CD14-positive monocyte (primary cell): Measurements from ENCODE around the gene NBPF4. TPM values are rescaled to one million over a fixed set of nuclear protein-coding genes. Genes with fewer than 3 reads are reported as not detected.
A peak's percentile ranks its signal among the peaks of the same experiment; 100 is the strongest.

ENCODE experiments used
- DNase-seq, 3 donors: peaks; one replicate each; pipeline ENCODE4 v3.0.0-alpha.2; 2011 to 2022
- H2AFZ ChIP-seq: 2 replicates; pipeline ENCODE4 v1.6.0; 2012; ENCODE audit warnings: mild to moderate bottlenecking, low read depth, low read length, inconsistent platforms; ENCODE audit not compliant: insufficient read depth, poor library complexity, severe bottlenecking
- H3K27ac ChIP-seq, 2 donors: 1 replicate in 1 of 2; 2 replicates in 1 of 2; pipeline ENCODE4 v1.5.1; 2012 to 2013; ENCODE audit warnings: low read length in 2 of 2, control low read depth in 1 of 2, inconsistent platforms in 1 of 2, low read depth in 1 of 2, mild to moderate bottlenecking in 1 of 2
- H3K27me3 ChIP-seq, 2 donors: one replicate each; pipeline versions ENCODE4 v1.6.0 to v1.6.1; 2011 to 2013; ENCODE audit warnings: low read length in 2 of 2; ENCODE audit not compliant: control insufficient read depth in 2 of 2, insufficient read depth in 2 of 2
- H3K36me3 ChIP-seq, 2 donors: replicated peaks in 1 of 2; 1 replicate in 1 of 2; 2 replicates in 1 of 2; pipeline versions ENCODE4 v1.5.1 to v1.6.1; 2012 to 2013; ENCODE audit warnings: low read length in 2 of 2, control low read depth in 1 of 2, inconsistent platforms in 1 of 2, mild to moderate bottlenecking in 1 of 2; ENCODE audit not compliant: insufficient read depth in 2 of 2, control insufficient read depth in 1 of 2
- H3K4me1 ChIP-seq, 2 donors: 1 replicate in 1 of 2; 2 replicates in 1 of 2; pipeline versions ENCODE4 v1.5.1 to v1.6.1; 2012 to 2013; ENCODE audit warnings: low read length in 2 of 2, control low read depth in 1 of 2, inconsistent platforms in 1 of 2, mild to moderate bottlenecking in 1 of 2, moderate library complexity in 1 of 2; ENCODE audit not compliant: insufficient read depth in 2 of 2, control insufficient read depth in 1 of 2
- H3K4me2 ChIP-seq: replicated peaks from 2 replicates; pipeline ENCODE3; 2012; ENCODE audit warnings: low read length, moderate library complexity, mild to moderate bottlenecking; ENCODE audit not compliant: poor library complexity, severe bottlenecking; ENCODE audit errors: extremely low read depth
- H3K4me3 ChIP-seq, 3 experiments: fragments of 200-600 bp in 1 of 3; sonication (generic) in 1 of 3; replicated peaks in 1 of 3; 1 replicate in 2 of 3; 2 replicates in 1 of 3; pipeline ENCODE4 v1.5.1; 2011 to 2013; ENCODE audit warnings: low read length in 3 of 3, mild to moderate bottlenecking in 3 of 3, control low read depth in 2 of 3, low read depth in 2 of 3, inconsistent platforms in 1 of 3, moderate library complexity in 1 of 3
- H3K79me2 ChIP-seq: 2 replicates; pipeline ENCODE4 v1.6.0; 2012; ENCODE audit warnings: mild to moderate bottlenecking, control low read depth, inconsistent platforms, low read length, moderate library complexity; ENCODE audit not compliant: insufficient read depth
- H3K9ac ChIP-seq: 2 replicates; pipeline ENCODE4 v1.6.0; 2017; ENCODE audit warnings: low read length, mild to moderate bottlenecking; ENCODE audit not compliant: insufficient read depth, poor library complexity, severe bottlenecking
- H3K9me3 ChIP-seq, 2 donors: replicated peaks in 1 of 2; 1 replicate in 1 of 2; 2 replicates in 1 of 2; pipeline versions ENCODE4 v1.5.1 to v1.6.1; 2012 to 2013; ENCODE audit warnings: low read length in 2 of 2, control low read depth in 1 of 2; ENCODE audit not compliant: control insufficient read depth in 1 of 2, insufficient read depth in 1 of 2
- H4K20me1 ChIP-seq: 2 replicates; pipeline ENCODE4 v1.6.0; 2012; ENCODE audit warnings: mild to moderate bottlenecking, low read length, control low read depth, moderate library complexity; ENCODE audit not compliant: insufficient read depth
- H3K27ac Mint-ChIP-seq, 7 donors: one replicate each; pipeline ENCODE4 v1.8.0; 2020; ENCODE audit warnings: mild to moderate bottlenecking in 7 of 7, mixed read lengths in 7 of 7, moderate library complexity in 6 of 7, inconsistent platforms in 2 of 7
- H3K27me3 Mint-ChIP-seq, 3 donors: one replicate each; pipeline ENCODE4 v1.8.0; 2021 to 2022; ENCODE audit warnings: low read depth in 3 of 3, mild to moderate bottlenecking in 3 of 3, mixed read lengths in 3 of 3, moderate library complexity in 3 of 3, inconsistent platforms in 1 of 3
- H3K36me3 Mint-ChIP-seq, 2 donors: one replicate each; pipeline ENCODE4 v1.8.0; 2020; ENCODE audit warnings: mixed read lengths in 2 of 2, inconsistent platforms in 1 of 2, mild to moderate bottlenecking in 1 of 2
- H3K4me1 Mint-ChIP-seq: one replicate; pipeline ENCODE4 v1.8.0; 2020; ENCODE audit warnings: mild to moderate bottlenecking, mixed read lengths
- H3K4me3 Mint-ChIP-seq, 2 donors: one replicate each; pipeline ENCODE4 v1.8.0; 2020; ENCODE audit warnings: mild to moderate bottlenecking in 2 of 2, mixed read lengths in 2 of 2, moderate library complexity in 1 of 2
- H3K9me3 Mint-ChIP-seq, 7 donors: one replicate each; pipeline ENCODE4 v1.8.0; 2020 to 2022; ENCODE audit warnings: mixed read lengths in 7 of 7, mild to moderate bottlenecking in 6 of 7, moderate library complexity in 6 of 7, inconsistent platforms in 2 of 7
- WGBS: methylation state at CpG from one replicate; pipeline ENCODE4 v1.1.5; 2013; ENCODE audit warnings: missing lambda C conversion rate; ENCODE audit not compliant: insufficient coverage; 5-methylcytosine and 5-hydroxymethylcytosine counted together
- intact Hi-C, 2 donors: fragments of 100-400 bp; cut with micrococcal nuclease; formaldehyde crosslinking; loops; one replicate each; pipeline versions ENCODE4 v1.15.0 to v1.15.1; 2023
- polyA plus RNA-seq, 3 donors: library from polyadenylated mRNA; depleted of rRNA in 1 of 3; unstranded in 2 of 3; stranded (reverse) in 1 of 3; fragments of 300-500 nt in 2 of 3; fragments of >200 nt in 1 of 3; fragmentation: Illumina TruSeq in 2 of 3; gene quantifications; 1 replicate in 2 of 3; 2 replicates in 1 of 3; pipeline ENCODE4 v1.2.3, GENCODE V29; 2012 to 2021
- TF ChIP-seq, protein P1 (sequence below): fragments of 200-600 bp; IDR thresholded peaks from one replicate; pipeline ENCODE4 v1.8.0; 2022; ENCODE audit warnings: antibody characterized with exemption, mild to moderate bottlenecking

The NBPF4 gene
- polyA plus RNA-seq, 3 donors, result not detected

DNA sequence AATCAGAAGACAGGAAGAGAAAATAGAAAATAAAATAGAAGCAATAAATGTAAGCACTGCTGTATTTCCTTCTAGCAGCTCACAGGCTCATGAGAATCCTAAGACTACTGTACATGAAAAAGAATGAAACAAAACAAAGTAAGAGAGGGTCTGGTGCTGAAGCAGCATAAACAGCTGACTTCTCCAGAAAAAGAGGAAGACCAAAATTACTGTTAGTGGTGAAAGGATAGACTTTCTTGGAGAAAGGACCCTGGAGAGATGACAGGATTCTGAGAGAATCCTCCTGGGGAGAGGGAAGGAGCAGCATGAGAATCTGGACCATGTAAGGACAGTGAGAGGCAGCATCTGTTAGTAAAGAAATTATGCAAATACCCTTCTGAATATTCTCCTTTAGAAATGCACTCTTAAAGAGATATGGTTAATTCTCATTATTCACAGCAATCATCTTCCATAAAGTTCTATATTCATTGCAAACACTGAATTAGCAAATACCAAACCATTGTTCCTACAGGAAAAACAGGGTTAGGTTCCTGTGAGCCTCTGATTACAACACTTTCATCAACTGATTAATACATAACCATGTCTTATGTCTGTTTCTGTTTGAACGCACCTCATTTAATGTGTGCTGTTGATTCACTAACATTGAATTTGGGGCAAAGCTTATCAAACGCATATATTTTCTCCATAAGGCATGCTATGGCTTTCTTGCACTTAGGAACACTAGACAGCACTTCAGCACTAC lies 60.7 kb downstream of the NBPF4 start:
- TF ChIP-seq, protein P1, sequence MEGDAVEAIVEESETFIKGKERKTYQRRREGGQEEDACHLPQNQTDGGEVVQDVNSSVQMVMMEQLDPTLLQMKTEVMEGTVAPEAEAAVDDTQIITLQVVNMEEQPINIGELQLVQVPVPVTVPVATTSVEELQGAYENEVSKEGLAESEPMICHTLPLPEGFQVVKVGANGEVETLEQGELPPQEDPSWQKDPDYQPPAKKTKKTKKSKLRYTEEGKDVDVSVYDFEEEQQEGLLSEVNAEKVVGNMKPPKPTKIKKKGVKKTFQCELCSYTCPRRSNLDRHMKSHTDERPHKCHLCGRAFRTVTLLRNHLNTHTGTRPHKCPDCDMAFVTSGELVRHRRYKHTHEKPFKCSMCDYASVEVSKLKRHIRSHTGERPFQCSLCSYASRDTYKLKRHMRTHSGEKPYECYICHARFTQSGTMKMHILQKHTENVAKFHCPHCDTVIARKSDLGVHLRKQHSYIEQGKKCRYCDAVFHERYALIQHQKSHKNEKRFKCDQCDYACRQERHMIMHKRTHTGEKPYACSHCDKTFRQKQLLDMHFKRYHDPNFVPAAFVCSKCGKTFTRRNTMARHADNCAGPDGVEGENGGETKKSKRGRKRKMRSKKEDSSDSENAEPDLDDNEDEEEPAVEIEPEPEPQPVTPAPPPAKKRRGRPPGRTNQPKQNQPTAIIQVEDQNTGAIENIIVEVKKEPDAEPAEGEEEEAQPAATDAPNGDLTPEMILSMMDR, result no peak
- Histone ChIP-seq H3K27ac (peak overlapping the region in 1 of 2 donors; percentile 63), H3K4me2 (no peak overlapping the region), H3K27me3 (no peaks in the 10 kb centered on the region), H3K36me3 (peaks cover 61 to 75% of the 10 kb centered on the region in 2 donors), H3K9ac (no peak overlapping the region), H3K79me2 (peaks cover 60% of the 10 kb centered on the region), H4K20me1 (peaks cover 27% of the 10 kb centered on the region), H3K4me1 (no peaks in the 10 kb centered on the region), H3K9me3 (peaks cover 5 to 9% of the 10 kb centered on the region in 2 donors), H2AFZ (no peak overlapping the region), H3K4me3 (no peak overlapping the region)
- Mint-ChIP-seq H3K27me3 (no peaks in the 10 kb centered on the region), H3K4me3 (no peak overlapping the region), H3K4me1 (peaks cover 7% of the 10 kb centered on the region), H3K36me3 (peaks cover 60 to 78% of the 10 kb centered on the region in 2 donors), H3K9me3 (peaks cover 6 to 21% (median 11%) of the 10 kb centered on the region in 7 donors), H3K27ac (peak overlapping the region in 6 of 7 donors; percentile 18 to 77 (median 37))
- DNase-seq, result no peak
- 100% methylated on average over 1 of the region's 2 CpGs for WGBS
- intact Hi-C loops, result no loop called here

DNA sequence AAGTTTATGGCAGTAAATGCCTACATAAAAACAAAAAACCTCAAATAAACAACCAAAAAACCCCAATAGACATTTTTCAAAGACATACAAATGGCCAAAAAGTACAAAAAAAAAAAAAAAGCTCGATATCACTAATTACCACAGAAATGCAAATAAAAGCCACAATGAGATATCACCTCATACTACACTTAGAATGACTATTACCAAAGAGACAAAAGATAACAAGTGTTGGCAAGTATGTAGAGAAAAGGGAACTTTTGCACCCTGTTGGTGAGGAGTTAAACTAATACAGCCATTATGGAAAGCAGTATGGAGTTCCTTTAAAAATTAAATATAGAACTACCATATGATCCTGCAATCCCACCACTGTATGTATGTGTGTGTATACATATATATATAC lies 64.9 kb downstream of the NBPF4 start:
- Histone ChIP-seq H3K4me1 (no peaks in the 10 kb centered on the region), H2AFZ (no peak overlapping the region), H3K79me2 (peaks cover 54% of the 10 kb centered on the region), H3K9me3 (peaks cover 24 to 39% of the 10 kb centered on the region in 2 donors), H3K27ac (no peak overlapping the region), H3K27me3 (no peaks in the 10 kb centered on the region), H3K4me2 (no peak overlapping the region), H3K4me3 (no peak overlapping the region), H3K9ac (no peak overlapping the region), H4K20me1 (peaks cover 11% of the 10 kb centered on the region), H3K36me3 (peaks cover 84 to 92% of the 10 kb centered on the region in 2 donors)
- Mint-ChIP-seq H3K27me3 (no peaks in the 10 kb centered on the region), H3K27ac (no peak overlapping the region), H3K4me1 (peaks cover 7% of the 10 kb centered on the region), H3K9me3 (peaks cover 27 to 44% (median 38%) of the 10 kb centered on the region in 7 donors), H3K4me3 (no peak overlapping the region), H3K36me3 (peaks cover 76 to 88% of the 10 kb centered on the region in 2 donors)
- no CpG with 5 or more reads among the region's 1 CpG for WGBS
- TF ChIP-seq, protein P1, result no peak
- intact Hi-C loops, result no loop called here
- no peak for DNase-seq

Other genes with a start within 250 kb of the NBPF4 start
- 10 to 100 TPM; 11.1 to 45.4 (median 43.4) TPM for gene SLC25A24, start 43.7 kb downstream of the NBPF4 start, polyA plus RNA-seq
- gene NBPF6, start 206.3 kb upstream of the NBPF4 start, polyA plus RNA-seq, result not detected